Measurements from ENCODE around the gene KLK15.

Gene KLK15, protein sequence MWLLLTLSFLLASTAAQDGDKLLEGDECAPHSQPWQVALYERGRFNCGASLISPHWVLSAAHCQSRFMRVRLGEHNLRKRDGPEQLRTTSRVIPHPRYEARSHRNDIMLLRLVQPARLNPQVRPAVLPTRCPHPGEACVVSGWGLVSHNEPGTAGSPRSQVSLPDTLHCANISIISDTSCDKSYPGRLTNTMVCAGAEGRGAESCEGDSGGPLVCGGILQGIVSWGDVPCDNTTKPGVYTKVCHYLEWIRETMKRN

DNA sequence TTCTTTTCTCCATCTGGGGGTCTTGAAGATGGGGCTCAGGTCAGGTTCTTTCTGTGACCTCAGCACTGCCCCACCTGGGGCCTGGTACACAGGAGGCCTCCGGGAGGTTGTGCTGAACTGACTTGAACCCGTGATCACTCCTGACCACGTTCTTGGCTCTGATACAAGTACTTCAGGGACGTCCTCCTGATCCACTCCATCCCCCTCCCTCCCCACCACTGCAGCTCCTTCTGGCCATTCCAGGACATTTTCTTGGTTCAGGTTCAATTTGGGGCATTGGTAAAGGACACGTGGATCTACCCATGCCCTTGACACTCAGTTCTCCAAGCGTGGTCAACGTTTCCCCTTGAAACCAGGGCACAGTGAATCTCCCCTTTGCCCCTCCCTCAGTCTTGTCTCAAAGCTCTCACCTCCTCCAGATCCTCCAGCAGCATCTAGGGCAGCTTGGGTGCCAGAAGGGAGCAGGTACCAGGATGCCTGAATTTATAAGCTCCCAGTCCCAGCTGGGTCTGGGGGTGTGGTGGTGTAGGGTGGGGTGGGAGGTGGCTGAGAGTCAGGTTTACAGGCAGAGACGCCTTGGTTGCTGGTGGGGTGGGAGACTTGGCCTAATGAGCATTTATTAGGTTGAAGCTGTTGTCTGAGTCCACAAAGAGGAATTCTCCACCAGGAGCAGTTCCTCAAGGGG is at the start of gene KLK15:
KLK15 (minus strand) TSS at position 458 of the 685 bp plus-strand sequence. CDS start 2,082 bp downstream, outside the sequence.
- in situ Hi-C loops (cut with MboI; ENCODE audit: low pct_unique_long_range_greater_than_20kb, low sequenced_read_pairs), result no loop called here
- DNase-seq, result no peak

DNA sequence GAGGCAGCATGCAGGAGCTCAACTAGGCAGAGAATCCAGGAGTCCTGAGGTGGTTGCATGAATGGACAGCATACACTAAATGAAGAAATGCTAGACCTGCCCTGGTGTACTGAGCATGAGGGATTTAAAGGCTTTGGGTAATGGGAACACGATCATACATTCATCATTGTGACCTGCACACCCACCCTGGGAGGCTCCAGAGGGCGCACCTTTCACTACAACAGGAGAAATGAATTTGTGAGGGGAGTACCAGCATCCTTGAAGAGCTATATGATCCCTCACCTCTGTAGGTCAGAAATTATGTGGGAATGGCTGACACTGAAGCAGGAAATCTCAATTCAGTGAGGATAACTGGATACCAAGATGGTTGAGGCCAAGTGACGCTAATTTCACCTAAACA is 48.8 kb upstream of the KLK15 start:
- DNase-seq, result no peak
- in situ Hi-C loops (cut with MboI; ENCODE audit: low pct_unique_long_range_greater_than_20kb, low sequenced_read_pairs), result no loop called here

DNA sequence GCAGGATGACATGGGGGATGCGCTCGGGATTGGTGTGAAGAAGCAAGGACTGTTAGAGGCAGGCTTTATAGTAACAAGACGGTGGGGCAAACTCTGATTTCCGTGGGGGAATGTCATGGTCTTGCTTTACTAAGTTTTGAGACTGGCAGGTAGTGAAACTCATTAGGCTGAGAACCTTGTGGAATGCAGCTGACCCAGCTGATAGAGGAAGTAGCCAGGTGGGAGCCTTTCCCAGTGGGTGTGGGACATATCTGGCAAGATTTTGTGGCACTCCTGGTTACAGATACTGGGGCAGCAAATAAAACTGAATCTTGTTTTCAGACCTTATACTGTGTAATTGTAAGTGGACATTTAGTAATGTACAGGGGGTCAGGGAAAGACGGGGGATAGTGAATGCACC is 46.9 kb upstream of the KLK15 start:
- in situ Hi-C loops (cut with MboI; ENCODE audit: low pct_unique_long_range_greater_than_20kb, low sequenced_read_pairs), result no loop called here
- no peak for DNase-seq

DNA sequence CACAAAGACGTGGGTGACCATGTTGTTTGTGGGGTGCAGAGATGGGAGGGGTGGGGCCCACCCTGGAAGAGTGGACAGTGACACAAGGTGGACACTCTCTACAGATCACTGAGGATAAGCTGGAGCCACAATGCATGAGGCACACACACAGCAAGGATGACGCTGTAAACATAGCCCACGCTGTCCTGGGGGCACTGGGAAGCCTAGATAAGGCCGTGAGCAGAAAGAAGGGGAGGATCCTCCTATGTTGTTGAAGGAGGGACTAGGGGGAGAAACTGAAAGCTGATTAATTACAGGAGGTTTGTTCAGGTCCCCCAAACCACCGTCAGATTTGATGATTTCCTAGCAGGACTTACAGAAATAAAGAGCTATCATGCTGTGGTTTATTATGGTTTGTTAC is 45.5 kb upstream of the KLK15 start:
- in situ Hi-C loops (cut with MboI; ENCODE audit: low pct_unique_long_range_greater_than_20kb, low sequenced_read_pairs), result no loop called here
- no peak for DNase-seq

DNA sequence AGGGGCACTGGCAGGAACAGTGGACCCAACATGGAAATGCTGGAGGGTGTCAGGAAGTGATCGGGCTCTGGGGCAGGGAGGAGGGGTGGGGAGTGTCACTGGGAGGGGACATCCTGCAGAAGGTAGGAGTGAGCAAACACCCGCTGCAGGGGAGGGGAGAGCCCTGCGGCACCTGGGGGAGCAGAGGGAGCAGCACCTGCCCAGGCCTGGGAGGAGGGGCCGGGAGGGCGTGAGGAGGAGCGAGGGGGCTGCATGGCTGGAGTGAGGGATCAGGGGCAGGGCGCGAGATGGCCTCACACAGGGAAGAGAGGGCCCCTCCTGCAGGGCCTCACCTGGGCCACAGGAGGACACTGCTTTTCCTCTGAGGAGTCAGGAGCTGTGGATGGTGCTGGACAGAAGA is 44.0 kb upstream of the KLK15 start:
- in situ Hi-C loops (cut with MboI; ENCODE audit: low pct_unique_long_range_greater_than_20kb, low sequenced_read_pairs), result no loop called here
- DNase-seq, result no peak

DNA sequence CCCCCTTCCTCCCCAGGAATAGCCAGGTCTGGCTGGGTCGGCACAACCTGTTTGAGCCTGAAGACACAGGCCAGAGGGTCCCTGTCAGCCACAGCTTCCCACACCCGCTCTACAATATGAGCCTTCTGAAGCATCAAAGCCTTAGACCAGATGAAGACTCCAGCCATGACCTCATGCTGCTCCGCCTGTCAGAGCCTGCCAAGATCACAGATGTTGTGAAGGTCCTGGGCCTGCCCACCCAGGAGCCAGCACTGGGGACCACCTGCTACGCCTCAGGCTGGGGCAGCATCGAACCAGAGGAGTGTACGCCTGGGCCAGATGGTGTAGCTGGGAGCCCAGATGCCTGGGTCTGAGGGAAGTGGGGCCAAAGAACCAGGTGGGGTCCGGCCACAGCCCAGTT is 43.1 kb upstream of the KLK15 start:
- in situ Hi-C loops (cut with MboI; ENCODE audit: low pct_unique_long_range_greater_than_20kb, low sequenced_read_pairs), result no loop called here
- DNase-seq, result no peak

DNA sequence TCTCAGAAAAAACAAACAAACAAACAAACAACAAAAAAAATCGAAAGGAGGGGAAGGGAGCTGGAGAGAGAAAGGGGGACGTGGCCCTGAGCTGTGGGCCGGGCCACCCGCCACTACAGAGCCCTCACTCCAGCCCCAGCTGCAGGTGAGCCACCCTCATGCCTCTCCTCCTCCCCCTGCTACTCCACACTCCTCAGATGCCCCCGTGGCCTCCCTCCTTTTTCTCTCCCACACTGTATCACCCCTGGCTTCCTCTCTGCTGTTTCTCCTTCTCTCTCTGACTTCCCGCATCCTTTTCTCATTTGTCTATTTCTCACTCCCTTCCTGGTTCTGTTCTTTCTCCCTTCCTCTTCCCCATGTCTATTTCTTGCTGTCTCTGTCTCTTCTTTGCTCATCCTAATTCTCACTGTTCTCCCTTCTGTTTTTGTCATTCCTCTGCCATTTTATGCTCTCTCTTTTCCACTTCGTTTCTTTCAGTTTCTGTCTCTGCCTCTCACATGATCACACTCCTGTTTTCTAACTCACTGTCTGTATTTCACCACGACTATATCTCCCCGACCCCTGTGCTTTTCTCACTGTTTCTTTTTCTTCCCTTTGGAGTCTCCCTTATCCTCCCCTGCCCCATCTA is 42.5 kb upstream of the KLK15 start:
- no peak for DNase-seq
- in situ Hi-C loops (cut with MboI; ENCODE audit: low pct_unique_long_range_greater_than_20kb, low sequenced_read_pairs), result no loop called here

DNA sequence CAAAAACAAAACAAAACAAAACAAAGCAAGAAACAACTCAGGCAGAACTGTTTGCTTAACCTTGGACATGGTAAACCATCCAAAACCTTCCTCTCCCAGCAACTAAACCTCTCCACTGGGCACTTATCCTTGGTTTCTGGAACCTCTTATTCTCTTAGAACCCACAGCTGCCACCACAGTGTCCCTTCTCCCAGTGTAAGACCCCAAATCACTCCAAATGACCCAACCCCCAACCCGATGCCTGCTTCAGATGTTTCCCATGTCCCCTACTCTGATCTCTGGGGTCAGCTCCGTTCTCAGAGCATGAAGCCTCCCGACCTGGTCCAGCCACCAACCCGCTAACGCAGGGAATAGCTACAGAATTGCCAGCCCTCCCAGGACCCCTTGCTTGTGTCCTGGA is 40.8 kb upstream of the KLK15 start:
- in situ Hi-C loops (cut with MboI; ENCODE audit: low pct_unique_long_range_greater_than_20kb, low sequenced_read_pairs), result no loop called here
- DNase-seq, result no peak

DNA sequence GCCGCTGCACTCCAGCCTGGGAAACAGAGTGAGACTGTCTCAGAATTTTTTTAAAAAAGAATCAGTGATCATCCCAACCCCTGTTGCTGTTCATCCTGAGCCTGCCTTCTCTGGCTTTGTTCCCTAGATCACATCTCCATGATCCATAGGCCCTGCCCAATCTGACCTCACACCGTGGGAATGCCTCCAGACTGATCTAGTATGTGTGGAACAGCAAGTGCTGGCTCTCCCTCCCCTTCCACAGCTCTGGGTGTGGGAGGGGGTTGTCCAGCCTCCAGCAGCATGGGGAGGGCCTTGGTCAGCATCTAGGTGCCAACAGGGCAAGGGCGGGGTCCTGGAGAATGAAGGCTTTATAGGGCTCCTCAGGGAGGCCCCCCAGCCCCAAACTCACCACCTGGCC is 39.7 kb upstream of the KLK15 start, which contains the start of gene KLK2:
KLK2 (plus strand) TSS at position 384 of the 400 bp plus-strand sequence. CDS start 35 bp downstream, outside the sequence.
- in situ Hi-C loops (cut with MboI; ENCODE audit: low pct_unique_long_range_greater_than_20kb, low sequenced_read_pairs), result no loop called here

DNA sequence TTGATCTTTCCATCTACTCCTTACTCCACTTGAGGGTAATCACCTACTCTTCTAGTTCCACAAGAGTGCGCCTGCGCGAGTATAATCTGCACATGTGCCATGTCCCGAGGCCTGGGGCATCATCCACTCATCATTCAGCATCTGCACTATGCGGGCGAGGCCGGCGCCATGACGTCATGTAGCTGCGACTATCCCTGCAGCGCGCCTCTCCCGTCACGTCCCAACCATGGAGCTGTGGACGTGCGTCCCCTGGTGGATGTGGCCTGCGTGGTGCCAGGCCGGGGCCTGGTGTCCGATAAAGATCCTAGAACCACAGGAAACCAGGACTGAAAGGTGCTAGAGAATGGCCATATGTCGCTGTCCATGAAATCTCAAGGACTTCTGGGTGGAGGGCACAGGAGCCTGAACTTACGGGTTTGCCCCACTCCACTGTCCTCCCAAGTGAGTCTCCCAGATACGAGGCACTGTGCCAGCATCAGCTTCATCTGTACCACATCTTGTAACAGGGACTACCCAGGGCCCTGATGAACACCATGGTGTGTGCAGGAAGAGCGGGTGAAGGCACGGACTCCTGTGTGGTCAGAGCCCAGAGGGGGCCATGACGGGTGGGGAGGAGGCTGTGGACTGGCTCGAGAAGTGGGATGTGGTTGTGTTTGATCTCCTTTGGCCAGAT is 37.2 kb upstream of the KLK15 start:
- in situ Hi-C loops (cut with MboI; ENCODE audit: low pct_unique_long_range_greater_than_20kb, low sequenced_read_pairs), result no loop called here
- DNase-seq, result no peak

More for the DNA sequence above, 39.7 kb upstream of the KLK15 start, which contains the start of gene KLK2:
- no peak for DNase-seq

DNA sequence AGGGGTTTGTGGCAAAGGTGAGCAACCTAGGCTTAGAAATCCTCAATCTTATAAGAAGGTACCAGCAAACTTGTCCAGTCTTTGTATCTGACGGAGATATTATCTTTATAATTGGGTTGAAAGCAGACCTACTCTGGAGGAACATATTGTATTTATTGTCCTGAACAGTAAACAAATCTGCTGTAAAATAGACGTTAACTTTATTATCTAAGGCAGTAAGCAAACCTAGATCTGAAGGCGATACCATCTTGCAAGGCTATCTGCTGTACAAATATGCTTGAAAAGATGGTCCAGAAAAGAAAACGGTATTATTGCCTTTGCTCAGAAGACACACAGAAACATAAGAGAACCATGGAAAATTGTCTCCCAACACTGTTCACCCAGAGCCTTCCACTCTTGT is 36.1 kb upstream of the KLK15 start:
- DNase-seq, result no peak
- in situ Hi-C loops (cut with MboI; ENCODE audit: low pct_unique_long_range_greater_than_20kb, low sequenced_read_pairs), result no loop called here

DNA sequence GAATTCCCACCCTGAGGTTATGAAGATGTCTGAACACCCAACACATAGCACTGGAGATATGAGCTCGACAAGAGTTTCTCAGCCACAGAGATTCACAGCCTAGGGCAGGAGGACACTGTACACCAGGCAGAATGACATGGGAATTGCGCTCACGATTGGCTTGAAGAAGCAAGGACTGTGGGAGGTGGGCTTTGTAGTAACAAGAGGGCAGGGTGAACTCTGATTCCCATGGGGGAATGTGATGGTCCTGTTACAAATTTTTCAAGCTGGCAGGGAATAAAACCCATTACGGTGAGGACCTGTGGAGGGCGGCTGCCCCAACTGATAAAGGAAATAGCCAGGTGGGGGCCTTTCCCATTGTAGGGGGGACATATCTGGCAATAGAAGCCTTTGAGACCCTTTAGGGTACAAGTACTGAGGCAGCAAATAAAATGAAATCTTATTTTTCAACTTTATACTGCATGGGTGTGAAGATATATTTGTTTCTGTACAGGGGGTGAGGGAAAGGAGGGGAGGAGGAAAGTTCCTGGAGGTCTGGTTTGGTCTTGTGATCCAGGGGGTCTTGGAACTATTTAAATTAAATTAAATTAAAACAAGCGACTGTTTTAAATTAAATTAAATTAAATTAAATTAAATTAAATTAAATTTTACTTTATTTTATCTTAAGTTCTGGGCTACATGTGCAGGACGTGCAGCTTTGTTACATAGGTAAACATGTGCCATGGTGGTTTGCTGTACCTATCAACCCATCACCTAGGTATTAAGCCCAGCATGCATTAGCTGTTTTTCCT is 28.3 kb upstream of the KLK15 start:
- in situ Hi-C loops (cut with MboI; ENCODE audit: low pct_unique_long_range_greater_than_20kb, low sequenced_read_pairs), result no loop called here
- DNase-seq, result no peak

DNA sequence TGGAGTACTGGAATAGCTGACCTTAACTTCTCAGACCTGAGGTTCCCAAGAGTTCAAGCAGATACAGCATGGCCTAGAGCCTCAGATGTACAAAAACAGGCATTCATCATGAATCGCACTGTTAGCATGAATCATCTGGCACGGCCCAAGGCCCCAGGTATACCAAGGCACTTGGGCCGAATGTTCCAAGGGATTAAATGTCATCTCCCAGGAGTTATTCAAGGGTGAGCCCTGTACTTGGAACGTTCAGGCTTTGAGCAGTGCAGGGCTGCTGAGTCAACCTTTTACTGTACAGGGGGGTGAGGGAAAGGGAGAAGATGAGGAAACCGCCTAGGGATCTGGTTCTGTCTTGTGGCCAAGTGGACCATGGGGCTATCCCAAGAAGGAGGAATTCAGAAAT is 27.6 kb upstream of the KLK15 start:
- in situ Hi-C loops (cut with MboI; ENCODE audit: low pct_unique_long_range_greater_than_20kb, low sequenced_read_pairs), result no loop called here
- DNase-seq, result no peak

DNA sequence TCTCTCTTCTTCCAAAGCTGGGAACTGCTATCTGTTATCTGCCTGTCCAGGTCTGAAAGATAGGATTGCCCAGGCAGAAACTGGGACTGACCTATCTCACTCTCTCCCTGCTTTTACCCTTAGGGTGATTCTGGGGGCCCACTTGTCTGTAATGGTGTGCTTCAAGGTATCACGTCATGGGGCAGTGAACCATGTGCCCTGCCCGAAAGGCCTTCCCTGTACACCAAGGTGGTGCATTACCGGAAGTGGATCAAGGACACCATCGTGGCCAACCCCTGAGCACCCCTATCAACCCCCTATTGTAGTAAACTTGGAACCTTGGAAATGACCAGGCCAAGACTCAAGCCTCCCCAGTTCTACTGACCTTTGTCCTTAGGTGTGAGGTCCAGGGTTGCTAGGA is 26.5 kb upstream of the KLK15 start:
- no peak for DNase-seq
- in situ Hi-C loops (cut with MboI; ENCODE audit: low pct_unique_long_range_greater_than_20kb, low sequenced_read_pairs), result no loop called here

DNA sequence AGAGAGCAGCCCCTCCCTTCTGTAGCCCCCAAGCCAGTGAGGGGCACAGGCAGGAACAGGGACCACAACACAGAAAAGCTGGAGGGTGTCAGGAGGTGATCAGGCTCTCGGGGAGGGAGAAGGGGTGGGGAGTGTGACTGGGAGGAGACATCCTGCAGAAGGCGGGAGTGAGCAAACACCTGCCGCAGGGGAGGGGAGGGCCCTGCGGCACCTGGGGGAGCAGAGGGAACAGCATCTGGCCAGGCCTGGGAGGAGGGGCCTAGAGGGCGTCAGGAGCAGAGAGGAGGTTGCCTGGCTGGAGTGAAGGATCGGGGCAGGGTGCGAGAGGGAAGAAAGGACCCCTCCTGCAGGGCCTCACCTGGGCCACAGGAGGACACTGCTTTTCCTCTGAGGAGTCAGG is 25.5 kb upstream of the KLK15 start:
- DNase-seq, result no peak
- in situ Hi-C loops (cut with MboI; ENCODE audit: low pct_unique_long_range_greater_than_20kb, low sequenced_read_pairs), result no loop called here

DNA sequence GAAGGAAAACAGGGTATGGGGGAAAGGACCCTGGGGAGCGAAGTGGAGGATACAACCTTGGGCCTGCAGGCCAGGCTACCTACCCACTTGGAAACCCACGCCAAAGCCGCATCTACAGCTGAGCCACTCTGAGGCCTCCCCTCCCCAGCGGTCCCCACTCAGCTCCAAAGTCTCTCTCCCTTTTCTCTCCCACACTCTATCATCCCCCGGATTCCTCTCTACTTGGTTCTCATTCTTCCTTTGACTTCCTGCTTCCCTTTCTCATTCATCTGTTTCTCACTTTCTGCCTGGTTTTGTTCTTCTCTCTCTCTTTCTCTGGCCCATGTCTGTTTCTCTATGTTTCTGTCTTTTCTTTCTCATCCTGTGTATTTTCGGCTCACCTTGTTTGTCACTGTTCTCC is 24.0 kb upstream of the KLK15 start:
- in situ Hi-C loops (cut with MboI; ENCODE audit: low pct_unique_long_range_greater_than_20kb, low sequenced_read_pairs), result no loop called here

DNA sequence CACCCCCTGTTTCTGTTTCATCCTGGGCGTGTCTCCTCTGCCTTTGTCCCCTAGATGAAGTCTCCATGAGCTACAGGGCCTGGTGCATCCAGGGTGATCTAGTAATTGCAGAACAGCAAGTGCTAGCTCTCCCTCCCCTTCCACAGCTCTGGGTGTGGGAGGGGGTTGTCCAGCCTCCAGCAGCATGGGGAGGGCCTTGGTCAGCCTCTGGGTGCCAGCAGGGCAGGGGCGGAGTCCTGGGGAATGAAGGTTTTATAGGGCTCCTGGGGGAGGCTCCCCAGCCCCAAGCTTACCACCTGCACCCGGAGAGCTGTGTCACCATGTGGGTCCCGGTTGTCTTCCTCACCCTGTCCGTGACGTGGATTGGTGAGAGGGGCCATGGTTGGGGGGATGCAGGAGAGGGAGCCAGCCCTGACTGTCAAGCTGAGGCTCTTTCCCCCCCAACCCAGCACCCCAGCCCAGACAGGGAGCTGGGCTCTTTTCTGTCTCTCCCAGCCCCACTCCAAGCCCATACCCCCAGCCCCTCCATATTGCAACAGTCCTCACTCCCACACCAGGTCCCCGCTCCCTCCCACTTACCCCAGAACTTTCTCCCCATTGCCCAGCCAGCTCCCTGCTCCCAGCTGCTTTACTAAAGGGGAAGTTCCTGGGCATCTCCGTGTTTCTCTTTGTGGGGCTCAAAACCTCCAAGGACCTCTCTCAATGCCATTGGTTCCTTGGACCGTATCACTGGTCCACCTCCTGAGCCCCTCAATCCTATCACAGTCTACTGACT is 21.4 kb upstream of the KLK15 start, which contains the start of gene KLK3:
KLK3 (plus strand) TSS at position 280 of the 775 bp plus-strand sequence; CDS start at position 321, 41 bp downstream.
- no peak for DNase-seq
- in situ Hi-C loops (cut with MboI; ENCODE audit: low pct_unique_long_range_greater_than_20kb, low sequenced_read_pairs), result no loop called here

More for the DNA sequence above, 24.0 kb upstream of the KLK15 start:
- no peak for DNase-seq

DNA sequence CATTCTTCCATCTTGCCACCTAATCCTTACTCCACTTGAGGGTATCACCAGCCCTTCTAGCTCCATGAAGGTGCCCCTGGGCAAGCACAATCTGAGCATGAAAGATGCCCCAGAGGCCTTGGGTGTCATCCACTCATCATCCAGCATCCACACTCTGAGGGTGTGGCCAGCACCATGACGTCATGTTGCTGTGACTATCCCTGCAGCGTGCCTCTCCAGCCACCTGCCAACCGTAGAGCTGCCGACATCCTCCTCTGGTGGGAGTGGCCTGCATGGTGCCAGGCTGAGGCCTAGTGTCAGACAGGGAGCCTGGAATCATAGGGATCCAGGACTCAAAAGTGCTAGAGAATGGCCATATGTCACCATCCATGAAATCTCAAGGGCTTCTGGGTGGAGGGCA is 18.2 kb upstream of the KLK15 start:
- no peak for DNase-seq
- in situ Hi-C loops (cut with MboI; ENCODE audit: low pct_unique_long_range_greater_than_20kb, low sequenced_read_pairs), result no loop called here
